ENCODE results near the gene GLOD5.

- TF ChIP-seq FOS (IDR thresholded peaks at IDR 0.05; ENCODE audit: low read depth, low read length), result no peak
- no peak for TF ChIP-seq POLR2A (IDR thresholded peaks at IDR 0.05; ENCODE audit: low read depth, low read length)
- no peak for TF ChIP-seq CTCF (conservative IDR thresholded peaks at IDR 0.05; ENCODE audit: low read depth, low read length)
- TF ChIP-seq SMC3 (IDR thresholded peaks at IDR 0.05; ENCODE audit: low read depth, low read length), result no peak
- no peak for TF ChIP-seq RCOR1 (IDR thresholded peaks at IDR 0.05; ENCODE audit: insufficient replicate concordance, low read length)
- no peak for TF ChIP-seq RAD21 (IDR thresholded peaks at IDR 0.05; ENCODE audit: low read length)
- no peak for TF ChIP-seq ELK1 (IDR thresholded peaks at IDR 0.05; ENCODE audit: borderline replicate concordance, low read depth, low read length)
These were observed 32.9 kb downstream of the GLOD5 start for GRCh38 chrX:48794340-48794910.
